DND-41 (cell line): ENCODE data around the gene PDXK.

ENCODE experiments used
- ATAC-seq: fragments of 200-7000 bp; cut with Tn5 transposase; 3 replicates; pipeline ENCODE4 v1.9.1; 2021; ENCODE audit warnings: low read depth; ENCODE audit not compliant: insufficient read depth
- DNase-seq: peaks from one replicate; pipeline ENCODE4 v3.0.0-alpha.2; 2020
- H2AFZ ChIP-seq: 2 replicates; pipeline ENCODE4 v1.6.0; 2012; ENCODE audit warnings: low read depth, low read length
- H3K27ac ChIP-seq: 2 replicates; pipeline ENCODE4 v1.5.1; 2012; ENCODE audit warnings: low read length, inconsistent platforms
- H3K27me3 ChIP-seq: fragments of 200-600 bp; sonication (generic); 2 replicates; pipeline ENCODE4 v1.6.0; 2012; ENCODE audit warnings: low read length, mild to moderate bottlenecking, inconsistent platforms; ENCODE audit not compliant: insufficient read depth, poor library complexity
- H3K36me3 ChIP-seq: 2 replicates; pipeline ENCODE4 v1.5.1; 2012; ENCODE audit warnings: low read length, inconsistent platforms; ENCODE audit not compliant: insufficient read depth
- H3K4me1 ChIP-seq: 2 replicates; pipeline ENCODE4 v1.5.1; 2012; ENCODE audit warnings: mild to moderate bottlenecking, low read length; ENCODE audit not compliant: insufficient read depth
- H3K4me2 ChIP-seq: 2 replicates; pipeline ENCODE4 v1.6.0; 2012; ENCODE audit warnings: mild to moderate bottlenecking, moderate library complexity, low read length, inconsistent platforms; ENCODE audit not compliant: insufficient read depth
- H3K4me3 ChIP-seq, 2 experiments: fragments of 200-600 bp in 1 of 2; shearing (Covaris generic) in 1 of 2; 2 replicates each; pipeline ENCODE4 v1.5.1; 2012 to 2016; ENCODE audit warnings: inconsistent platforms in 2 of 2, low read length in 2 of 2, mild to moderate bottlenecking in 2 of 2, low read depth in 1 of 2, moderate library complexity in 1 of 2
- H3K79me2 ChIP-seq: 2 replicates; pipeline ENCODE4 v1.6.0; 2012; ENCODE audit warnings: low read length, inconsistent platforms; ENCODE audit not compliant: insufficient read depth
- H3K9ac ChIP-seq: 2 replicates; pipeline ENCODE4 v1.6.0; 2012; ENCODE audit warnings: low read depth, mild to moderate bottlenecking, inconsistent platforms, low read length, moderate library complexity
- H3K9me3 ChIP-seq: 2 replicates; pipeline ENCODE4 v1.5.1; 2012; ENCODE audit warnings: low read length, moderate library complexity, mild to moderate bottlenecking, inconsistent platforms; ENCODE audit not compliant: insufficient read depth, severe bottlenecking
- H4K20me1 ChIP-seq: 2 replicates; pipeline ENCODE4 v1.6.0; 2012; ENCODE audit warnings: low read length; ENCODE audit not compliant: insufficient read depth
- EZH2 ChIP-seq: IDR thresholded peaks from 3 replicates; pipeline ENCODE4 v1.6.1; 2012; ENCODE audit warnings: borderline replicate concordance, low read depth, mild to moderate bottlenecking, moderate library complexity, low read length, inconsistent platforms; ENCODE audit not compliant: severe bottlenecking
- TF ChIP-seq, protein P1 (sequence below): IDR thresholded peaks from 2 replicates; pipeline ENCODE4 v1.5.1; 2012; ENCODE audit warnings: borderline replicate concordance, low read length, moderate library complexity, mild to moderate bottlenecking; ENCODE audit not compliant: poor library complexity, severe bottlenecking; ENCODE audit errors: extremely low read depth

The PDXK gene

DNA sequence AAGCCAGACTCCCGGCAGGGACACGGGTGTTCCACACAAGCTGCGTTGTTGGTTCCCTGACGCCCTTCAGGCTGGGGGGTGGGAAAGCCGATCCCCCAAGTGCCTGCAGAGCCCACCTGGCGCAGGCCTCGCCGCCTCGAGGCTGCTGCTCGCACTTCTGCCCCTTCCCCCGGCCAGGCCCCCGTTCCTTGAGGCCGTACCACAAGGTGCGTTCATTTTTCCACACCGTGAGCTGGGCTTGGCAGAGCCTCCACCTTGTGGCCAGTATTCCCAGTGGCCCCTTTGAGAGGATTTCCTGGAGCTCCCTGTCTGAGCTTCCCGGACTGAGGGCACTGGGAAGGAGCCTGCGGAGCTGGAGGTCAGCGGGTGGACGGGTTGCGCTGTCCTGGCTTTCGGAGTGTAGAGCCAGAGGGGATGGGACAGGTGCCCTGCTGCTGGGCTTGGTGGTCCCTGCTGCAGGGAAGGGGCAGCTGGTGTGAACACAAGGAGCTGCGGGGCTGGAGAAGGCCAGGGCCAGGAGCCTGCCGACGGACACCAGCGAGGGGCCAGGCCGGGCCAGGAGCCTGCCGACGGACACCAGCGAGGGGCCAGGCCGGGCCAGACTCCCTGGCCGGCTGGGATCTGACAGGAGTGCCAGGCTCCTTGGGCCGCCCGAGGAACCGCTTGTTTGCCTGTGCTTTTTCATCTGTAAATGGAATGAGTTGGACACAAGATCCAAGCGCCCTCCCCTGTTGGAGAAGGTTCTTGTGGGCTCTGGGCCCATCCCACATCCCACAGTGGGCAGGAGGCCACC is 18.4 kb downstream of the PDXK start:
- H3K4me3 ChIP-seq: no peak overlapping the region
- H3K27me3 ChIP-seq: no peaks in the 10 kb centered on the region
- no peaks in the 10 kb centered on the region for H3K4me1 ChIP-seq
- H3K36me3 ChIP-seq: 0 out of 2 replicates have a peak, but pooled peaks cover 4% of the 10 kb centered on the region
- H3K79me2 ChIP-seq: no peaks in the 10 kb centered on the region
- H4K20me1 ChIP-seq: peaks cover 14% of the 10 kb centered on the region
- DNase-seq (no peak), ATAC-seq (no peak)
- no peak for TF ChIP-seq EZH2
- TF ChIP-seq, protein P1, sequence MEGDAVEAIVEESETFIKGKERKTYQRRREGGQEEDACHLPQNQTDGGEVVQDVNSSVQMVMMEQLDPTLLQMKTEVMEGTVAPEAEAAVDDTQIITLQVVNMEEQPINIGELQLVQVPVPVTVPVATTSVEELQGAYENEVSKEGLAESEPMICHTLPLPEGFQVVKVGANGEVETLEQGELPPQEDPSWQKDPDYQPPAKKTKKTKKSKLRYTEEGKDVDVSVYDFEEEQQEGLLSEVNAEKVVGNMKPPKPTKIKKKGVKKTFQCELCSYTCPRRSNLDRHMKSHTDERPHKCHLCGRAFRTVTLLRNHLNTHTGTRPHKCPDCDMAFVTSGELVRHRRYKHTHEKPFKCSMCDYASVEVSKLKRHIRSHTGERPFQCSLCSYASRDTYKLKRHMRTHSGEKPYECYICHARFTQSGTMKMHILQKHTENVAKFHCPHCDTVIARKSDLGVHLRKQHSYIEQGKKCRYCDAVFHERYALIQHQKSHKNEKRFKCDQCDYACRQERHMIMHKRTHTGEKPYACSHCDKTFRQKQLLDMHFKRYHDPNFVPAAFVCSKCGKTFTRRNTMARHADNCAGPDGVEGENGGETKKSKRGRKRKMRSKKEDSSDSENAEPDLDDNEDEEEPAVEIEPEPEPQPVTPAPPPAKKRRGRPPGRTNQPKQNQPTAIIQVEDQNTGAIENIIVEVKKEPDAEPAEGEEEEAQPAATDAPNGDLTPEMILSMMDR: no peak
- H3K9ac ChIP-seq: no peak overlapping the region
- no peak overlapping the region for H2AFZ ChIP-seq
- no peak overlapping the region for H3K4me2 ChIP-seq
- no peak overlapping the region for H3K27ac ChIP-seq
- H3K9me3 ChIP-seq: no peaks in the 10 kb centered on the region

DNA sequence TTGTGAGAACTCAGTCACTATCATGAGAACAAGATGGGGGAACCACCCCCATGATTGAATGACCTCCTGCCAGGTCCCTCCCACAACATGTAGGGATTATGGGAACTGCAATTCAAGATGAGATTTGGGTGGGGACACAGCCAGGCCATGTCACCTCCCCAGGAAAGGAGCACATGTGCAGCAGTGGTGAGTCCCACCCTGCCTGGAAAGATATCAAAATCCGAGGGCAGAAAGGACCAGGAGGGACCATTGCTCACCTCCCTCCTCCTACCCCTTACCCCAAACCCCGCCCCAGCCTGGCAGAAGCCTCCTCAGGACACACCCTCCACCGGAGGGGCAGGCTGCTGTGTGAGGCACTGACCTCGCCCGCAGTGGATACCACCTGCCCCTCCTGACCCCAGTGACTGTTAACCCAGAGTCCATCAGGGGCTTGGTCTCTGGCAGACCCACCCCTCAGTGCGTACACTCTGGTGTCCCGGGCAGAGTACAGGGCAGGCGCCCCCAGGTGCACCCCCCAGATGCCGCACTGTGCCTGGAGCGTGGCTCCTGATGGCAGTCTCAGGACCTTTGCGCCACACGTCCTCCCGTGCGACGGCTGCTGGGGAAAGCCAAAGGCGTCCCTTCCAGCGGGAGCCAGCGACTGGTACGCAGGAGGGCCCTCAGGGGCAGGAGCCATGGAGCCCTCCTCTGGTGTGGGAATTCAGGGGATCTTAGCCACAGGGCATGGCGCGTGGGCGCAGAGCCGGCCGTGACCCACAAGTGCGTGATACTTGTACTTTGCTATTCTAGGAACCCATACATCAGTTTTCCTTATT is 20.9 kb downstream of the PDXK start:
- Histone ChIP-seq H3K36me3 (peaks cover 18% of the 10 kb centered on the region), H3K27ac (no peak overlapping the region), H4K20me1 (peaks cover 10% of the 10 kb centered on the region), H3K4me2 (no peak overlapping the region), H3K27me3 (no peaks in the 10 kb centered on the region), H3K4me1 (no peaks in the 10 kb centered on the region), H3K9ac (no peak overlapping the region), H3K9me3 (no peaks in the 10 kb centered on the region), H2AFZ (no peak overlapping the region), H3K79me2 (no peaks in the 10 kb centered on the region), H3K4me3 (no peak overlapping the region)
- TF ChIP-seq EZH2: no peak
- TF ChIP-seq, protein P1: no peak
- ATAC-seq: peak; percentile 27; the same call in 1 of the 3 replicates
- DNase-seq: no peak

DNA sequence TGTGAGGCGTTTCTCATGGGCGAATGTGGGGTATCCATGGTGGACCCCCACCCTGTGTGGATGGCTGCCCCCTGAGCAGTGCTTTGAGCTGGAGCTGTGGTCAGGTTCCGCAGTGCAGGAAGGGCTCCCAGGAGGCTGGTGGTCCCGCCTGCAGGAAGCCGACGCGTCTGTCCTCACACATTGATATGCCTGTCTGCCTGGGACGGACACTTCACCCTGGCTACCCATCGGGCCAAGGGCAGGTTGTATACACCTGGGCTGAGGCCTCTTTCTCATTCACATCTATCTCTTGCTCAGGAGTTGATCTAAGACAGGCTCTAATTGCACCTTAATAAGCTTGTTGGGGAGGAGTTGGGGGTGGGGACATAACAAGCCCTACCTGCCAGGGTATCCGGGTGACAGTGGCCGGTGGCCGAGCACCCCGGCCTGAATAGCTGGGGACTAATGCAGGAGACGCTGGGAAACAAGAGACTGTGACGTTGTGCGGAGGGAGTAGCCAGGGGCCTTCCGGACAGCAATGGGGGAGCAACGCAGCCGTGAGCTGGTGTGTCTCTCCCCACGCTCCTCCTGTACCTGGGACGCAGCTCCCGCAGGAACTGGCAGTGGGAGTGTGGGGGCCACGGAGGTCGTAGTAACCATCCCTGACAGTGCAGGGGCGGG is 21.7 kb downstream of the PDXK start:
- no peaks in the 10 kb centered on the region for H3K79me2 ChIP-seq
- no peak overlapping the region for H3K4me2 ChIP-seq
- TF ChIP-seq, protein P1: no peak
- TF ChIP-seq EZH2: no peak
- no peak overlapping the region for H3K9ac ChIP-seq
- no peak overlapping the region for H3K27ac ChIP-seq
- ATAC-seq (no peak; the same call in 2 of the 3 replicates), DNase-seq (no peak)
- H2AFZ ChIP-seq: no peak overlapping the region
- peaks cover 19% of the 10 kb centered on the region for H3K36me3 ChIP-seq
- no peak overlapping the region for H3K4me3 ChIP-seq
- H3K9me3 ChIP-seq: no peaks in the 10 kb centered on the region
- H4K20me1 ChIP-seq: peaks cover 10% of the 10 kb centered on the region
- no peaks in the 10 kb centered on the region for H3K27me3 ChIP-seq
- no peaks in the 10 kb centered on the region for H3K4me1 ChIP-seq
